HG03457 (cell line): ENCODE results near the gene CNTN4.
"Not testable (repeated sequence)": the region's sequence is repeated elsewhere in the genome, so short reads cannot be mapped to it uniquely, and the experiment has no call there.

Experiments
- ATAC-seq: cut with Tn5 transposase; IDR thresholded peaks from one replicate; pipeline ENCODE4 v1.9.1; 2021; ENCODE audit warnings: moderate number of reproducible peaks; ENCODE audit not compliant: unreplicated experiment

CNTN4 gene

DNA sequence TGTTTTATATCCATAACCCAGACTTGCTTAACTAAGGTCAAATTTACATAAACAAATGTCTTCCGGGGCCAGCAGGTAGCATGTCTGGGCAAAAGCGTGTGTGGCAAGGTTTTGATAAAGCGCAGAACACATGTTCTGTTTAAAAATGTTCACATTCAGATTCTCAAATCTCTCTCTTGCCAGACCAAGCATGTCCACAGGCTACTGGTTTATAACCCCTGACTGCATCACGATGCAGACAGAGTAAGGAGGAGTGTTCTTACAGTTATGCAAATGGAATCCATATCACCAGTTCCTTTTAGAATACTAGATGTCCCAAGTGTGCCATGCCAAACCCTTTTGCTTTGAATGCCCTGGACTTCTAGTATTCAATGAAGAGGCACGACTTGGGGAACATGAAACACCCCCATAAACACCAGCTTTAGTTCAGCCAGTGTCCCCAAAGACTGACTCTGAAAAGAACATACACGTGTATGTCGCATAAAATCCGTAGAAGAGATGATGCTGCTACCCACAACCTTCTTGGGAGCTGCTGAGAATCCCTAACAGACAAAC lies 412.0 kb downstream of the CNTN4 start:
- ATAC-seq, result no peak

DNA sequence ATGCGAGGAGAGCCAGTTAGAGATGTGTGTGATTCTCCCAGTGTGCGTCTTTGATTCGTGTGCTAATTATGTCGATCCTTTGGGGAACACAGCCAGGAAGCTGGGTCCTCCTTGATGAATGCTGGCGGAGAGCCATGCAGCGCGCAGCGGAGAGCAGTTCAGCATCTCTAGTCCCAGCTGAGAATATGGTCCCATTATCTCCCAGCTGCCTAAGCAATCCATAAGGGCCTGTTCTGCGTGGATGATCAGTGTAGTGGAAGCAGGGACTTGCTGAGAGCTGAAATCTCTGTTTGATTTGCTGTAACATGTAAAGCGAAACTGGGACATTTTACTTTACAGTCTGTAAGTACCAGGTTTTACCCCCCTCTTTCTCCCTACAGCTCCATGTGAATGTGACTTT lies 412.7 kb downstream of the CNTN4 start:
- ATAC-seq, result no peak

DNA sequence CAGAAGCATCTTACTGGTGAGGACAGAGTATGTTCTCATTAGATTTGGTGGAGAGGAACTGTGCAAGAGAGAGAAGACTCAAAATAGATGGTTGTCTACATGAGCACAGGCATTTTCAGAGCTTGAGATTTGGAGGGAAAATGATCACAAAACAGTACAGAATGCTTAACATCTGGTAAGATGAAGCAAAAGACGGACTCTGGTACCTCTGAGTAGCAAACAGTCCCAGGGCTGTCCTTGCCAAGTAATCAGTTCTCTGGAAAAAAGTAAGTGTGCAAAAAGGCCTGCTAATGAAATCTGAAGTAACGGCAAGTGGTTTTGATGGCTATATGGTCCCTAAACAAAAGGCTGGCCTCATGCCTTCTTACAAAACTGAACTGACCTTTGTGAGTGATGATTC lies 414.2 kb downstream of the CNTN4 start:
- no peak for ATAC-seq

DNA sequence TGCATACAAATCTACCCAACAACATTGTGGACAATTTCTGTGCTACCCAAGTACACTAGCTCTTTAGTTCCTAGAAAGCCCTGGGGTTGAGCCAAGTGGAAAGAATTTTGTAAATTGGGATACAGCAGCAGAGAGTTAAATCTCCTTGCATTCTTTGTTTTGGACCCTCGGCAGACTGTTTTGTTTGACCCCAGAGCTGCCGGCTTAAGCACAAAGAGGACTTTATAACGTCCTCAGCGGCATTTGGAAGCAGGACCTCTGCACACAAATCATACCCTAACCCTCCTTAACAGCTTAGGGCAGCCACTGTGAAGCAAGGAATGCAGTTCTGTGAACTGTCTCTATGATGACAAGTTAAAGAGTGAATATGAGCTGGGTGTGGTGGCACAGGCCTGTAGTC lies 415.3 kb downstream of the CNTN4 start:
- ATAC-seq, result no peak

DNA sequence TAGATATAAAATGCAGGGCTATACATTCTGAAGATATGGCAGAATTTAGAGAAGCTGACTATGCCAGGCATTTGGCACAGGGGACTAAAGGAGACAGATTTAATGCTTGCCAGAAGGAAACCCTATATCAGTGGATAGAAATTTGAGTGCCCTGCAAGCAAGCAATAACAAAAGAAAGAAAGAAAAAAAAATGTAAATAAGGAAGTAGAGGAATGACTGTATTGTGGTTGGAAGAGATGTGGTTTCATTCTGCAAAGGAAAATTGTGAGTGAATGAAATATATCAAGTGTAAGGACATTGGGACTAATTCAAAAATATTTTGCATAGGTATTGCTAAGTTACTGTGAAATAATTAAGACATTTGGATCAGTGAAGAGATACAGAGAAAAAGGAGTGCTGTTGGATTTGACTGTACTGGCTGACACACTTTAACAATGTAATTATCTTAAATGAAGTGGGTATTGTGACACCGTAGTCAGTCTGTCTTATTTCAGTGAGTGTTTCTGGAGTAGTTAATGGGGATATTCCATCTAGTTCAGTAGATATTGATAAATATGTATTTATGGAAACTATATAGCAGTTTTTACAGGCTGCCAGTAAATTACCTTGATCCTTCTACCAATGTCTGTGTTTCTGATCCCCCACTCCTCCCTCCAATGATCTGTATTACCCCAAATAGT lies 418.2 kb downstream of the CNTN4 start:
- ATAC-seq, result no peak

DNA sequence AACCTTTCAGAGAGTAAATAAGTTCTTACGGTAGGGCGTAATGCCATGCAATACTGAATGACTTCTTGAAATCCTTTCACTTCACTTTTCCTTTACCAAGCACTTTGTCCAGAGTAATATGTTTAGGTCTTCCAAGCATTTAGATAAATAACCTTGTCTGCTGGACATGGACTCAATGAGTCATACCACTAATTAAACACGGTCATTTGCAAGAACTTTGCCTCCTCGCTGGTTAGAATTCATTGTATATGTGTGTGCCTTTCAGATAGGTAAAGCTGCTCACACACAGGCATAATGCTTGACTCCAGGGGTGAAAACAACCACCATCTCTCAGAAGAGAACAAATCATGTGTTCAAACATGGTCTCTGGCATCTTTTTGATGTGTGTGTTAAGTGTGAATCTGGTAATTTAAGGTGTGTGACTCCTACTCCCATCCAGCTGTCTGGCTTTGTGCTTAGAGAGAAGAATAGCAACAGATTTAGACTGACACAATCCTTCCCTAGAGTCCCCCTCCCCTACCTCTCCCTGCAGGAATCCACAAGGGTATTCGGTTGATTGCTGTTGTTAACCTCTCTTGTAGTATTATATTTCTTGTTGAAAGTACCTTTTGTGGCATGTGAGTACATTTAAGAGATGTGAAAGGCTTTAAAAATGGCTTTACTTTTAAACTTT lies 419.0 kb downstream of the CNTN4 start:
- no peak for ATAC-seq

DNA sequence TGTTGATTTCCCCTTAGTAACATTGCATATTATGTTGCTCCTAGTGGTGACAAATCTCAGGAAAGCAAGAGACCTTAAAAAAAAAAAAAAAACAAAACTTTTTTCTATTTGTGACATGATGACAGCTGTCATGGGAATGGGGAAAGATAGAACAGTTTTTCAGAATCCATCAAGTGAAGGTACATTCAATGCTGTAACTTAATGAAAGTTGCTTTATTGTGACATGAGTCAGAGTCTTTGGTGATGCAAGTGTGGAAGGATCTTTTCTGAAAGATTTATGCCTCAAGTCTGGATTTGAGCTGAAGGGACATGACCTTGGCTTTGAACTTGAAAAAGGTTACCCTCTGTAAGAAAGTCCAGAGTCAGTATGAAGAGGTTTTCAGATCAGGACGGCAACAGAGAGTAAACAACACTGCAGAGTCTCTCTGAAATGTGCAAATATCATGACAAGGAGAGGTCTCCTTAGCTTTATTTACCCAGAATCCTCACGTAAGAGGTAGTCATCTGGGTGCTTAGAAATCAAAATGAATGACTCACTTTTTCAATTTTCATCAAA lies 424.7 kb downstream of the CNTN4 start:
- no peak for ATAC-seq

DNA sequence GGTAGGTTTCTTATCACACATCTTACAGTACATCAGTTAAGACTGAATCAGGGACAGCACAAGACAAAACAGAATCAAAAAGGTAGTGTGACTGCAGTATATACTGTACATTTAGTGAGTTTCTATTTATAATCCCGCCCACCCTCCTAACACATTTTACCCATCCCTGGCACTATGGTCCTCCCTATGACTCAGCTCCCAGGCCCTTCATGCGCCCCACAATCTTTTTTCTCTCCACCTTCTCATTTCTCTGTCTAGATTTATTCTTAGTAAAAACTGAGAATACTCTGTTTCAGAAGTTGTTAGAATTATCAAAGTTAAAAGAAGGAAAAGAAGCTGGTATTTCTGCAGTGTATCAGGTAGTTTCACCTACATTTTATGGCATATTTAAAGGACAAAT lies 427.3 kb downstream of the CNTN4 start:
- ATAC-seq, result no peak

DNA sequence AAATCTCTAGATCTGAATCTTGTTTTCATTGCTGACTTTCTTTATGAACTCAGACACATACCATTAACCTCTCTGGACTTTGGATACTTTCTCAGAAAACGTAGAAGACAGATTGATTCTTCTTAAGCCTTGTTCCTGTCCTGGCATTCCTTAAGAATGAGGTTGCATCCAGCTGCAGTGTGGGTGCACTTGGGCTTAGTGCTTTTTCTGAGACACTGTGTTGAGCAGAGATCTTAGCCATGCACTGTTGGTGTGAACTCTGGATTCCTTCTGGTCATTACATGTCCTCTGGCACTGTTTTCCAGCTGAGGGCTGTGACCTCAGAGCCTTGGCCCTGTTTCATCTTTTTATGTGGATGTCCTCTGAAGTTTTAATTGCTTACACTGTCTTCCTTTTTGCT lies 428.3 kb downstream of the CNTN4 start:
- ATAC-seq, result no peak

DNA sequence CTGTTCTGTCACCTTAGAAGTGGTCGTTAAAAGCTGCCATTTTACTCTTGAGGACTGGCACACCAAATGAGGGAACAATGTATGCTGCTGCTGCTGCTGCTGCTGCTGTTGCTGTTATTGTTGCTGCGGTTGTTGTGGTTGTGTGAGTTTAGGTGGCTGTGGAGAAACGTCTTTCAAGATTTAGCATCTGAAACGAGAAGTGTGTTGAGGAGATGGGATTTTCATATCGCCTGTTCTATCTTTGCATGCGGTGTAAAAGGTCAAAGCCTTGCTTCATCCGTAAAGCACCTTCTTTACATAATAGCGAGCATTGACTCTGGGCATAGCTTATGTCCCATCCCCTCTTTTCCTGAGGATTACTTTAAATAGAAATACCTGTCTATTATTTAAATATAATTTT lies 428.7 kb downstream of the CNTN4 start:
- not testable (repeated sequence) for ATAC-seq

DNA sequence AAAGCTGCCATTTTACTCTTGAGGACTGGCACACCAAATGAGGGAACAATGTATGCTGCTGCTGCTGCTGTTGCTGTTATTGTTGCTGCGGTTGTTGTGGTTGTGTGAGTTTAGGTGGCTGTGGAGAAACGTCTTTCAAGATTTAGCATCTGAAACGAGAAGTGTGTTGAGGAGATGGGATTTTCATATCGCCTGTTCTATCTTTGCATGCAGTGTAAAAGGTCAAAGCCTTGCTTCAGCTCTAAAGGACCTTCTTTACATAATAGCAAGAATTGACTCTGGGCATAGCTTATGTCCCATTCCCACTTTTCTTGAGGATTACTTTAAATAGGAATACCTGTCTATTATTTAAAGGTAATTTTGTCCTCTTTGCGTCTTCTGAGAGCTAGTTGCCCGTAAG lies 436.1 kb downstream of the CNTN4 start:
- ATAC-seq, result not testable (repeated sequence)

DNA sequence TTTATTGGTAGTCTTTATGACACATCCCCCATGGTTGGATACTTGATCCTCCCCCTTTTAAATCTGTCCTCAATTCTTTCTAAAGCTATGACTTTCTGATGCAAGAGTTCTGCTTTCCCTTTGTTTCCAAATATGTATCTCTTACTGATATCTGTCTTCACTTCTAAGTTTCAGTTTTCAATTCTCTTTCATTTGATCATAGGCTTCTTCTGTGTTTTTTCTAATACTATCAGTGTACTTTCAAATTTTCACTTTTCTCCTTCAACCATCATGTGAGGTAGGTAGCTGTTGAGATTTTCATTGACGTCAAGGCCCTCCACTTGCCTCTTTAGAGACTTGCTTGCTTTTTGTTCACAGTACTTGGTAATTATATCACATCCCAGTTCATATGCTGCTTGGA lies 436.5 kb downstream of the CNTN4 start:
- no peak for ATAC-seq

DNA sequence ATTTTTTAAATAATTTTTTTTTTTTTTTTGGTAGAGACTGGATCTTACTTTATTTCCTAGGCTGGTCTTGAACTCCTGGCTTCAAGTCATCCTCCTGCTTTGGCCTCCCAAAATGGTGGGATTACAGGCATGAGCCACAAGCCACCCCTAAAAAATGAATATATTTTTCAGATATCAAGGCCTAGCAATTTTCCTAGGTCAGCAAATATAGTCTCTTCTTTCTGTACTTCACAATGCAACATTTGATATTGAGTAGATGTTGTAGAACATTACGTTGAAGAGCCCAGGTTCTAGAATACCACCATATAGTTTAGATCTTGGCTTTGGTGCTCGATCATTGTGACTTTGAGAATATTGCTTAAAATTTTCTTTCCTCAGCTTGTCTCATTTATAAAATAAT lies 437.9 kb downstream of the CNTN4 start:
- no peak for ATAC-seq

DNA sequence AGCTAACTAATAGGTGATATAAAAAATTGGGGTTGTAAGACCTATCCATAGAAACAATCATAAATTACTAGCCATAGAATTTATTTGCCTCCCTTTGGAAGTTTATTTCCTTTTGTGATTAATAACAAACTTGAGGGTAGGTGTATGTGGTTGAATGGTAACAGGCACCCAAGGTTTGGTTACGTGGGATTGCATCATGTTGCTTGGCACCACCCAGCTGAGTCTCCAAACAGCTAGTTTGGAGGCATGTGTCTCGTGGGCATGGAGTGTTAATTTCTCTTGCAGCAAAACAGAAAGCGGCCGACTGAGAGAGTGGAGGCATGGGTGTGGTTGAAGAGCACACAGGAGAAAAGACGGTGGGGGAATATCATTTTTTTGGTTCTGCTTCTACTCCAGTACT lies 441.4 kb downstream of the CNTN4 start:
- no peak for ATAC-seq

DNA sequence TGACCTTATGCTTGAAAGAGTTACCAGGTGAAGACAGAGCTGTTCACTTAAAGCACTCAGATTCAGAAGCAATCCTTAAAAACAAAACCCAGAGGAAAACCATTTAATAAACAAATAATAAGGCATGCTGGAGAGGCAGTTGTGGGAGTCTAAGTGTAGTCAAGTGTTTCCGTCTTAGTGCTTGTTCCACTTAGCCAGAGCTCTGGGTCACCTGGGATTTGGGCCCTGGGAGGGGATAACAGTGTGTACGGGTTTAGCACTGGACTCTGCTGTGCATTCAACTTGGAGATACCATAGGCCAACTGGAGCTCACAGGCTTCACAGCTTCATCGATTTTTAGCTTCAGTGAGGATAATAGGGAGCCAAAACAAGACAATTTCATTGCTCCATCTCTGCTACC lies 444.6 kb downstream of the CNTN4 start:
- no peak for ATAC-seq

DNA sequence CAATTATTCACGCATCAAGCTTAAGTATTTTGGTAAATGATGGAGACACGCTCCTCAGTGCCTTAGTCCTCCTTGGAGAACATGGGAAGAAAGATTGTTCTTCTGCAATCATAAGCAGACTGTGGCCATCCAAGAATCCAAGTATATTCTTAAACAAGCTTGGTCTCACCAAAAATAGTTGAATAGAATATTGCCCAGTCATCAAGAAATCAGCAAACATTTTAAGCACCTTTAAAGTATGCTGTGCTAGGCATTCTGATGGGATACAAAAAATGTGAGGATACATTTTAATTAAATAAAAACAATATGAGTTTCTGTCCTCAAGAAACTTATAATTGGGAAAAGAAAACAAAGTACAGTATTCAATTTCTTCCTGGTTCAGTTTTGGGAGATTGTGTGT lies 445.5 kb downstream of the CNTN4 start:
- ATAC-seq, result no peak

DNA sequence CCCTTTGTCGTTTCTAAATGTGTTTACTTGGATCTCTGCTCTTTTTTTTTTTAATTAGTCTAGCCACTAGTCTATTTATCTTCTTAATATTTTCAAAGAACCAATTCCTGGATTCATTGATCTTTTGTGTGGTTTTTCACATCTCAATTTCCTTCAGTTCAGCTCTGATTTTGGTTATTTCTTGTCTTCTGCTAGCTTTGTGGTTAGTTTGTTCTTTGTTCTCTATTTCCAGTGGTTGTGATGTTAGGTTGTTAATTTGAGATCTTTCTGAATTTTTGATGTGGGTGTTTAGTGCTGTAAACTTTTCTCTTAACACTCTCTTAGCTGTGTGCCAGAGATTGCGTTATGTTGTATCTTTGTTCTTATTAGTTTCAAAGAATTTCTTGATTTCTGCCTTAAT lies 446.1 kb downstream of the CNTN4 start:
- no peak for ATAC-seq

DNA sequence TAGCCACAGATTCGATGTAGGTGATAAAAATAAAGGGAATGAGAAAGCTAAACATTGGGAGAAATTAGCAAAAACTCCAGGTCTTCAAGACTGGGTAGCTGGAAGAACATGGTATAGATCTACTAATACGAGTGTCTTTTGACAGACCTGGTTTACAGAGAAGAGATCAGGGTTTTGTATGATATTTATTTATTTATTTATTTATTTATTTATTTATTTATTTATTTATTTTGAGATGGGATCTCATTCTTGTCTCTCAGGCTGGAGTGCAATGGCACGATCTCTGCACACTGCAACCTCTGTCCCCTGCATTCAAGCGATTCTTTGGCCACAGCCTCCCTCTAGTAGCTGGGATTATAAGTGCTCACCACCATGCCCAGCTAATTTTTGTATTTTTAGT lies 448.4 kb downstream of the CNTN4 start:
- no peak for ATAC-seq

DNA sequence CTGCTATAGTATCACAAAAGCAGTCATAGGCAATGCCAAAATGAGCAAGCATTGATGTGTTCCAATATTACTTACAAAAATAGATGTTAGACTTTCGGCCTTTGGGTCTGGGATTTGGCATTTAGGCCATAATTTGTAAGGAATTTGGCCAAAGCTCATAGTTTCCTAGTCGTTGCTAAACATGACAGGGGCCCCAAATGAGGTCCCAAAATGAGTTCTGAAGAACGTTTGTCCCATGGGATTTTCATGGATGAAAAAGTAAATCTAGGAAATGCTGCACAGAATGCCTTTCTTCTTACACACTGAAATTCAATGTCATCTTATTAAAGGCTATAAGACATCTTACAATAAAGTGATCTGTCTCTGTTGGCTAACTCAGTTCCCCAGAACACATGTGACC lies 456.0 kb downstream of the CNTN4 start:
- ATAC-seq, result no peak

DNA sequence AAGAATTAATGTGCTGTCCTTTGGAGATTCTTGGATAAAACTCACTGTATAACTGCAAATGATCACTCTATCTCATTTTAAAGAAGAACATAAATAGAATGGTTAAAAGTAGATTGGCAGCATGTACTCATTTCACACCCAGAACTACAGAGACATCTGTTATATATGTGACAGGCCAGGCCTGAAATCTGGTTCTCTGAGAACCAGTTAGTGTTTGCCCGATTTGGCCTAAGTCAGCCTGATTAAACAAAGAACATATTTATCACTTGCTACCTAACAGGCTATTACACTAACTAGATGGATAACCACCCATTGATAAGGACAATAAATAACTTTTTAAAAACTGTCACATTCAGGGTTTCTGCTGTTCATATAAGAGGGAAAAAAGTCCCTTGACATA lies 460.1 kb downstream of the CNTN4 start:
- ATAC-seq, result no peak

DNA sequence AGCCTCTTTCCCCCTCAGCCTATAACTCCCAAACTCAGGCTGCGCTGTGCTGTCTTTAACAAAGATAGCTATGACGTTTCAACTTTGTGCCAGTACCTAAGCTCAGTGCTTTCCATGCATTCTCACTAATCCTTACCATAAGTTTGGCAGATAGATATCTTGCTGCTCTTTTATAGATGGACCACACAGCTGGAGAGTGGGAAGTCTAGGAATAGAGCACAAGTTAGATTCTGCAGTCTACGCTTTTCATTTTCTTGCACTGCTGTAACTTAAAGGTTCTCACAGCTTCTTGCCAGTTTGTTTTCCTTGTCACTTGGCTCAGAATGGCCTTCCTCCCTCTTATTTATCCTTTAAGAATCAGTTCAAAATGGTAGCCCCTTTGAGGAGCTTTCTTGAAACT lies 468.8 kb downstream of the CNTN4 start:
- no peak for ATAC-seq

DNA sequence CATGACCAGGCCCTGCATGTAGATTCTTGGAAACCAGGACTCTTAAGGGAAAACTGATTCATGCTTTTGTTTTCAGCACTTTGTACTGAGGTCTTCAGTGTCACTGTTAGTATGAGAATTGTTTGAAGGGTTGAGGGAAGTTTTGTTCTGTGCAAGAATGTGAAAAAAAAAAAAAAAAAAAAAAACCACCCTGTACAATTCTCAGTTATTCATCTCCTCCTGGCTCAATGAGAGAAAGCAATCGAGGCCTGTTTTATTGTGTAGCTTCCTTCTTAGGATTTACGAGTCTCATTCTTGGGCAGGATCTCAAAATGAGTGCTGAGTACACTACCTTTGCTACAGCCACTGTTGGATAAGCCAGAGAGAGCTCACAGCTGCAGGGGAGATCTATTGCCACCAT lies 469.5 kb downstream of the CNTN4 start:
- ATAC-seq, result no peak
